Inflammatory macrophage (primary cell): ENCODE measurements around the gene MCF2L.
A peak's percentile ranks its signal among the peaks of the same experiment; 100 is the strongest.
"Not testable (repeated sequence)": the region's sequence is repeated elsewhere in the genome, so short reads cannot be mapped to it uniquely, and the experiment has no call there.

Experiments
- DNase-seq, 2 donors: peaks; one replicate each; pipeline ENCODE4 v3.0.0-alpha.2; 2020 to 2022
- total RNA-seq, 18 experiments: gene quantifications; one replicate each; lab custom pipeline; 2026; ENCODE audit warnings: mixed read lengths in 6 of 18, inconsistent platforms in 2 of 18; lab: John Stamatoyannopoulos, UW

The MCF2L gene, protein sequence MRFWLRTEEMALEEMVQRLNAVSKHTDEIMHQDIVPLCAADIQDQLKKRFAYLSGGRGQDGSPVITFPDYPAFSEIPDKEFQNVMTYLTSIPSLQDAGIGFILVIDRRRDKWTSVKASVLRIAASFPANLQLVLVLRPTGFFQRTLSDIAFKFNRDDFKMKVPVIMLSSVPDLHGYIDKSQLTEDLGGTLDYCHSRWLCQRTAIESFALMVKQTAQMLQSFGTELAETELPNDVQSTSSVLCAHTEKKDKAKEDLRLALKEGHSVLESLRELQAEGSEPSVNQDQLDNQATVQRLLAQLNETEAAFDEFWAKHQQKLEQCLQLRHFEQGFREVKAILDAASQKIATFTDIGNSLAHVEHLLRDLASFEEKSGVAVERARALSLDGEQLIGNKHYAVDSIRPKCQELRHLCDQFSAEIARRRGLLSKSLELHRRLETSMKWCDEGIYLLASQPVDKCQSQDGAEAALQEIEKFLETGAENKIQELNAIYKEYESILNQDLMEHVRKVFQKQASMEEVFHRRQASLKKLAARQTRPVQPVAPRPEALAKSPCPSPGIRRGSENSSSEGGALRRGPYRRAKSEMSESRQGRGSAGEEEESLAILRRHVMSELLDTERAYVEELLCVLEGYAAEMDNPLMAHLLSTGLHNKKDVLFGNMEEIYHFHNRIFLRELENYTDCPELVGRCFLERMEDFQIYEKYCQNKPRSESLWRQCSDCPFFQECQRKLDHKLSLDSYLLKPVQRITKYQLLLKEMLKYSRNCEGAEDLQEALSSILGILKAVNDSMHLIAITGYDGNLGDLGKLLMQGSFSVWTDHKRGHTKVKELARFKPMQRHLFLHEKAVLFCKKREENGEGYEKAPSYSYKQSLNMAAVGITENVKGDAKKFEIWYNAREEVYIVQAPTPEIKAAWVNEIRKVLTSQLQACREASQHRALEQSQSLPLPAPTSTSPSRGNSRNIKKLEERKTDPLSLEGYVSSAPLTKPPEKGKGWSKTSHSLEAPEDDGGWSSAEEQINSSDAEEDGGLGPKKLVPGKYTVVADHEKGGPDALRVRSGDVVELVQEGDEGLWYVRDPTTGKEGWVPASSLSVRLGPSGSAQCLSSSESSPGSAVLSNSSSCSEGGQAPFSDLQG
- 0.07 to 3.5 (median 0.34) reads per million in 18 experiments for total RNA-seq

DNA sequence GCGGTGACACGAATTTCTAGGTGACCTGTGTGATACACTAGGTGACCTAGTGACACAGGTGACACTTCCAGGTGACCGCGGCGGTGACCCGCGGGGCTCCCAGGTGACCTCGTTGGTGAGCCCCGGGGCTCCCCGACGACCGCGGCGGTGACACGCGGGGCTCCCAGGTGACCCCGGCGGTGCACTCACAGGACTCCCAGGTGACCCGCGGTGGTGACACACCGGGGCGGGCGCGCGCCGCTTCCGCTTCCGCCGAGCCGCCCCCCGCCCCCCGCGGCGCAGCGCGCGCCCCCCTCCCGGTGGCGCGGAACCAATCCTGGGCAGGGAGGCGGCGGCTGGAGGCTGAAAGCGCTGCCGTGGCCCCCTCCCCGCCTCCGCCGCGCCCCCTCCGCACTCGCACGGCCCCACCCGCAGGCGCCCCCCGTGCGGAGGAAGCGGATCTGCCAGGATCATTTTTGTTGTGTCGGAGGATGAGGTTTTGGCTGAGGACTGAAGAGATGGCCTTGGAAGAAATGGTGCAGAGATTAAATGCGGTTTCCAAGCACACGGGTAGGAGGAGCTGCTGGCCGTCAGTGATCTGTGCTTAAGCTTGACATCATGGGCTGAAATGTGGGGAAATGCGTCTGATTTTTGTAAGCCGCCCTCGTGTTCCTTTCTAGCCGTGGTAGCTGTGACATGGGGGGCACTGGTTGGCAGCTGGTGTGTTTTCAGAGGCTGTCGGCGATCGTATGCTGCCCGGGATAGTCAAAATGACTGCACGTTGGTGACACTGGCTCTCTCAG, at the start of gene MCF2L:
Gene MCF2L (plus strand): TSS at position 305 of the 782 bp plus-strand sequence. CDS start 166 bp downstream, at position 471.
- peak; percentile 20 to 61 for DNase-seq

DNA sequence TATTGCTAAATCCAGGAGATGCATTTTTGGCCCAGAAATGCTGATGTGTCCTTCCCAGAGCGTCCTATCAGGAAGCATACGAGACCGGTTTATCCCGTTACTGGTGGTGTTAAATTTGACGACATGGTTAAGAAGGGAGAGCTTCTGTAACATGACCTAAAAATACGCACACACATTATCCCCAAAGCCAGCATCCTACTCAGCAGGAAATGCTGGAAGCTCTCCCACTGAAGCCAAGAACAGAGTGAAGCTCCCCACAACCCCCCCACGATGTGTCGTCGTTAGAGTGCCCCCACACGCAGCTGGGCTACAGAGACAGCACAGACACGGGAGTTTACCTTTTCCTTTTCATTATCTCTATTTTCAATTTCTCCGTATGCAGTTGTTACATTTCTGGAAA, 45.1 kb upstream of the MCF2L start:
- DNase-seq, result no peak

DNA sequence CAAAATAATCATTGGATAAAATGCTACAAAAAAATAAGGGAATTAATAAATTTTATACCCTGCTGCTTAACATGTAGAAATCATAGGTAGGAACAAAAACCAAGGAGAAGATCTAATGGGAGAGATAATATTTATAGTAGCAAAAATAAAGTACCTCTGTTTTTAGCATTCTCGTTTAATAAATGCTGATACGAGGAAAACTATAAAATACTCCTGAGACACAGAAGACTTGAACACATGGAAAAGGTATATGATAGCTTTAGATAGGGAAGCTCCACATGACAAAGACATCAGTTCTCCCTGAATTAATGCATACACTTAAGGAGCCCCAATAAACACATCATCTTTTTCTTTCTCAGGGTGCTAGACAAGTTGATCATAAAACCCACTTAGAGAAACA, 44.6 kb upstream of the MCF2L start:
- DNase-seq, result no peak

DNA sequence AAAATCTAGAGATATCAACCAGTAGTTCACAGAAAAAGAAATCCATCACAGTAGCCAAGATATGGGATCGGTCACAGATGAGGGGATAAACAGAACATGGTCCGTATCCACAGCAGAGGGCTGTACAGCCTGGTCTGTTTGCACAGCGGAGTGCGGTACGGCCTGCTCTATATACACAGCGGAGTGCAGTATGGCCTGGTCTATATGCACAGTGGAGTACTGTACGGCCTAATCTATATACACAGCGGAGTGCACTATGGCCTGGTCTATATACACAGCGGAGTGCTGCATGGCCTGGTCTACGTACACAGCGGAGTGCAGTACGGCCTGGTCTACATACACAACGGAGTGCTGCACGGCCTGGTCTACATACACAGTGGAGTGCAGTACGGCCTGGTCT, 43.0 kb upstream of the MCF2L start:
- no peak for DNase-seq

DNA sequence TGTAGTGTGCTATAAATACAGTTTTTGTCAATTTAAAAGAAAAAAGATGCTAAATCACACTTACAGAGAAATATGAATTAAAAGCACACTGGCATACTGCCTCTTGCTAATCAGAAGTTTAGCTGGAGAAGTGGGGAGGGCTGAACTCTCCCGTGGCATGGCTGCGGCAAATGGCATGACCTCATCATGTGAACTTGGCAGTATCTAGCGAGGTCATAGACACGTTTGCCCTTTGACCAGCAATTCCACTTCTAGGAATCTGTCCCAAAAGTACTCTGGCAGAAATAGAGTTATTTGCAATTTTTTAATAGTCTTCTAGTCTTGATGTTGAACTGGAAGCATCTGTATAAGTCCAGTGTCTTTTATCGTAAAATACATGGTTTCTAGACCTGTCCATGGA, 42.0 kb upstream of the MCF2L start:
- DNase-seq, result no peak

DNA sequence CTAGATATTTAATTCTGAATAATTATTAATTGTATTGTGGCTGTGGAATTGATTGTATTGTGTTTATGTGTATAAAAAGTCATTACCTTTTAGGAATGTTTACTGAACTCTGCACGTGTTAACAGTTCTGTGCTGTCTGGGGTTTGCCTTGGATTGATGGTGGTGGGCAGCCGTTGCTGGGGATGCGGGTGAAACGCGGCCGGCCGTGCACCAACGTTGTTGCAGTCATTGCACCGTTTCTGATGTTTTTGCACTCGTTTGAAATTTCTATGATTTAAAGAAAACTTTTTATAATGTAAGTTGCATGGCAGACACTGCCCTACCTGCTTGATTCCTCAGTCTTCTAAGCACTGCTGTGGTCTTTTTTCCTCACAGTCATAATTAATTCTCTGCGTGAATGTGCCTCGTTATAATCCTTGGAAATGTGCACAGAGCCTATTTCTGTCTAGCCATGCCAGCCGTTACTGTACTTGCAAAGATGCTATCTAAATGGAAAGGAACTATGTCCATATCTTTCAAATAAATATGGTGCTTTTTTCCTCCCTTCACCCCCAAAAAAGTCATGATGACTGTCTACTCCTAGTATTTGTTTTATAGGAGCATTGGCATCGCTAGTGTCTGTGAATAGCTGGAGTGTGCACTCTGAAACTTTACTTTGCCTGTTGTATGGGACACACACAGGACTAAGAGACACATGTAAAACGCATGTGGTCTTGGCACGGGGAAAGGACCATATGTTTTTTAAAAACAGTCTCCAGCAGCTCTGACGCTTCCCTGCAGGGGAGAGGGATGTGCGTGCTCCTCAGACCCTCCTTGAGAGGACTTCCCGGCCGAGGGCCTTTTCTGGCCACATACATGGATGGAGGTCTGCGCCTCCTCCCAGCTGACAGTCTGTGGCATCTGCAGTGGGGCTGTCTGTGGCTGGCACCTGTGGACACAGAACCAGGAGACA, 40.7 kb upstream of the MCF2L start:
- no peak for DNase-seq

DNA sequence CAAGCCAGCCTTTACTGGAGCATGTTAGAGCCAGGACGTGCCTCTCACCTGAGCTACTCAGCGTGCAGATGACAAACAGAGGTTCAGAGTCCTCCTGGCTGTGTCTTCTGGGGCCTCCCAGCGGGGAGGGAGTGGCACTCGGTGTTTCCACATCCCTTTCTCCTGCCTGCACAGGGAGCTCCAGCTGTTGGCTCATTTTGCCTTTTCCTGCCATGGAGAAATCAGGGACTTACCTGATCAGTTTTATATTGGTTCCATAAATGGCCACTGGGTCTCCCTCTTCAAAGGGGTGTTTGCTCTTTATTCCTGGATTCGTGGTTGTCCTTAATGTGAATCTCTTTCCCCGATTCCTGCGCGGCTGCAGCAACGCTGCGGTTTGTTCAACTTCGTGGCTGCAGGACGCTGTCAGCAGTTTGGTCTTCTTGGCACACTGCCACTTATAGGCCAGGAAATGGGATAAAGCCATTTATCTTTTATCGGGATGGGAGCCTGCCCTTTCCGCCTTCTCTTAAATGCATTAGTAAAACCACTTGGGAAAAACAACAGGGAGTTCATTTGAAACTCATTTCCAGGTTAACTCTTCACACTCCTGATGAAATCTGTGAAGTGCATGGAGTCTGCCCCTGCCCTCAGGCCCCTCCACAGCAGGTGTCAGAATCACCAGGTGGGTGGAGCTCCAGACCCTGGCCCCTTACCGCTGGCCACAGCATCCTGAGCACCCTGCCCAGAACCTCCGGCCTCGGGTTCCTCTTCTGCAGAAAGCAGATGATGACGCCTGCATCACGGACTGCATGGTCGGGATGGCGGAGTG, 39.8 kb upstream of the MCF2L start:
- peak; percentile 11 to 63 for DNase-seq

DNA sequence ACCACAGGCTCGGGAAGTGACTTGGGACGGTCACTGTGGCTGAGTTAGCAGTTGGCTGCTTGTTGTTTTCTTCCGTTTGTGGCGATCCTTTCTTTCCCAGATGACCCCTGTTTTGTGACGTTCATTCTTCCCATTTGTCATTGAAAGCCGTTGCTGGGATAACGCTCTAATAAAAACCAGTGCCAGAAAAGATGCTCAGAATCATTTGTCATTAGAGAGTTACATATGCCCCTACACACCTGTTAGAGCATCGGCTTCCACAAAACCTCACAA, 39.3 kb upstream of the MCF2L start:
- no peak for DNase-seq

DNA sequence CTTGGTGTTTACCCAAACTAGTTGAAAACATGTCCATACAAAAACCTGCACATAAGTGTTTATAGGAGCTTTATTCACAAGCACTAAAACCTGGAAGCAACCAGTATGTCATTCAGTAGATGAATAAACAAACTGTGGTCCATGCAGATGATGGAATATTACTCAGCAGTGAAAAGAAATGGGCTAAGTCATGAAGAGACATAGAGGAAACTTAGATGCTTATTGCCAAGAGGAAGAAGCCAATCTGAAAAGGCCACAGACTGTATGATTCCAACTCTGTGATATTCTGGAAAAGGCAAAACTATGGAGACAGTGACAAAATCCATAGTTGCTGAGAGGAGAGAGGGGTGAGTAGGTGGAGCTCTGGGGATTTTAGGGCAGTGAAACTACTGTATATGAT, 38.8 kb upstream of the MCF2L start:
- DNase-seq, result no peak

DNA sequence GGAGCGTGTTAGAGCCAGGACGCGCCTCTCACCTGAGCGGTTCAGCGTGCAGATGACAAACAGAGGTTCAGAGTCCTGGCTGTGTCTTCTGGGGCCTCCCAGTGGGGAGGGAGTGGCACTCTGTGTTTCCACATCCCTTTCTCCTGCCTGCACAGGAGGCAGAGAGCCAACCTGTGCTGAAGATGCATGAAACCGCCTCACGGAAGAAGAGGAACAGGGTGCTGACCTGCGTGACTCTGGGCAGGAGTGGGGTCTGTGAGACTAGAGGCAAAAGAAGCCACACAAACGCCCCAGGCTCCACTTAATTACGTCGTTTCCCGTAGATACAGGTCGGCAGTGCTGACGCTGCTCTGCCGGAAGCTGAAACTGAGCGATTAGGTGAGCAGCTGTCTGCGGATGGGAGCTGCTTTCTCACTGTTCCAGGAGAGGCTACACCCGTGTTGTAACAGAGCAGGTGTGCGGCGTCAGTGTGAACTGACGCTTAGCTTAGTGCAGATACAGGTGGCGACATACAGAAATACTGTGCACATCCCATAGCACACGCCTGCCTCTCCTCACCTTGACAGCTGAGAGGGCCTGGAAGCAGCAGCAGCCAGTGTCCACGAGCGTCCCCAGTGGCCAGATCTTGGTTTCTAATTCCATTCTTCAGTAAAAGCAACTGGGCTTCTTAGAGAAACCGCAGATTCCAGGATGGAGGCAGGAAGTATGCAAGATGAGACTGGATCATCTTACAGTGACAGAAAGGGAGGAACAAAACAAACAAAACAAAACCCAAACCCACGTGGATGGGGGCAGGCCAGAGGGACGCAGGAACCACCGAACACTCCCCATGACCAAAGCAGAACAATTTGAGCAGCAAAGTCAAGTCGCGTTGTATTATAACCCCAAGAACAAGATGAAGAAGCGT, 37.7 kb upstream of the MCF2L start:
- no peak for DNase-seq

DNA sequence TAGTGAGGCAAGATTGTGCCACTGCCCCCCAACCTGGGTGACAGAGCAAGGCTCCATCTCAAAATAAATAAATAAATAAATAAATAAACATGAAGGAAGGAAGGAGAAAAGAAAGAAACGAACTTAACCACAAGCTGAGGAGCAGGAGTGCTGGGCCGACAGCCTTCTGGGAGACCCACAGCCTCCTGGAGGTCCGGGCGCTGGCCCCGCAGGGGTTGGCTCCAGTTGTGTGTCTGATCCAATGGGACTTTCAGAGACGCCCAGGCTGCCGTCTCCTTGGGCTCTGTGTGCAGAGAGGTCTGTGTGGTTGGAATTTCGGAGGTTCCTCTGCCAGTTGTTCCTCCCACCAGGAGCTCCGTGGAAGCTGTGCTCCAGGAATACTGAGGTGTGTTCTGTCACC, 36.0 kb upstream of the MCF2L start:
- no peak for DNase-seq

DNA sequence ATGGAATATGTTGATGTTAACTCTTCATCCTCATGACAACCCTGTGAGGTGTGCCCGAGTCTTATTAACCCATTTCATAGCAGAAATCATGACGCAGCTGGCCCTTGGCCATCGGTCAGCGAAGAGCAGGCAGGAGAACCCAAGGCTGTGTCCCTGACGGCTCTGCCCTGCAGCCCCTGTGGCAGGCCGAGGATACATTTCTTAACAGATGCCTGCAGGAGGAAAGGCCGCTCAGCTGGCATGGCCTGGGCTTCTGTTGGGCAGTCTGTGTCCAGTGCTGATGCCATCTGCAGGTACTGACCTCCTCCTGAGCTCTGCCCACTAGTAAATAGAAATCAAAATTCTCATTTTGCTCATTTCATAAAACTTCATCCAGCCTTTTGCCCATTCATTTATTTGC, 35.4 kb upstream of the MCF2L start:
- no peak for DNase-seq

DNA sequence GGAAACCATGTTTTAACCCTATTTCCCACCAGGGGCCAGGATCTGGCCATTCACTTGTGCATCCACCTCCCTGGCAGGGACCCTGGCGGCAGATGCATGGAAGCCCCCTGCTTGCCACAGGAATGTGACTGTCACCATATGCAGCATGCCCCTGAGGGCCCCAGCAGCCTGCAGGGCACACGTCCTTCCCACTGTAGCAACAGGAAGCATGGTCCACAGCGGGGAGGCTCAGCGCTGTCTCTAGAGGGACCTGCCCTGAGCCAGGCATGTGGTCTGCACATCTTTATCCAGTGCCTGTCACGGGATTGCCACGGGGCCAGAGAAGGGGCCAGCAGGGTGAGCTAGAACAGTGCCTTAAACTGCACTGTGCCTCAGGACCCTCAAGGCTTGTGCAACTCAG, 34.9 kb upstream of the MCF2L start:
- DNase-seq, result no peak

DNA sequence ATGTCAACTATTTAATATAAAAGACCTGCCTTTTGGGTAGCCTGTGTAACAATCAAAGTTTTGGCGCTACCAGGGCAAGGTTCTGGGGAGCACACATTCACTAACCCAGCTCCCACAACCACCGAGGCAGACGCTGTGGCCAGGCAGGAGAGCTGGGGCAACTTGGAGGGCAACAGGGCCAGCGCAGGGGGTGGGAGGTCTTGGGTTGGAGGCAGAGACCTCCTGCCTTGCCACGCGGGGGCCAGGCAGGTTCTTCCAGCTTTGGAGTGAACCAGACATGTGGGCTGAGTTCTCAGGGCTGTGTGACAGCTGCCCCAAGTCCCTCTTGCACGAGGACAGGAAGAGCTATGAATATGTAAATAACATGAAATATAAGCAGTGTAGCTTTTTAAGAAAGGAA, 30.3 kb upstream of the MCF2L start:
- no peak for DNase-seq

DNA sequence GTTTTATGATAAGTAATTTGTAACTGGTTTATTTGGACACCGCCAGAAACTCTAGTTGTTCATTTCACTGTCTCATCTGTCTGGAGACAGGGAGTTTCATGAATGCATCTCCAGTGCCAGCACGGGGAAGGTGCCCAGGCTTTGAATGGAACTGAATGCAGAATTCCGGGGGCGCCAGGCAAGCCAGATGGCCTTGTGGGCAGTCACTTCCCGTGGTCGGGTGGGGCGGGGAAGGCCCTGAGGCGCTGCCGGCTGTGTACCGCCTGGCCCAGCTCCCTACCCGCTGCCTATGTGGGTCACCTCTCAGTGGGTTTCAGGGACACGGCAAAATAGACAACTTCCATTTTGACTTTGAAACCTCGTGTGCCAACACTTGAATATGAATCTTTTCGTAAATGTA, 28.8 kb upstream of the MCF2L start:
- peak in 1 of 2 donors; percentile 2 for DNase-seq

DNA sequence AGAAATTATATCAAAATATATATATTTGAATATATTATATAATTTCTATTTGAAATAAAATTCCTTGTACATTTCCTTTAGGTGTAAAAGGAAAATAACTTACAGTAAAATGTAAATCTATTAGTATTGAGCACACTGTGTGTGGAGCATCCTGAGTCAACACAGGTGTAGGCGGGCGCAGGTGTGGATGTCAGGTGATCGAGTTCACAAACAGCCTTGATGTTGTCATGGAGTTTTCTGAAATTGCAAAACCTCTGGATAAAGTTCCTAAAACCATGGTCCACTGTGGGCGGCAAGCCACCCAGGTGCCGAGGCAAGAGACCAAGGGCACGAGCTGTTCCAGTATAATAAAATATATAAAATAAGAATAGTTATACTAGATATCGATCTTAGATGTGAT, 27.7 kb upstream of the MCF2L start:
- DNase-seq, result no peak

DNA sequence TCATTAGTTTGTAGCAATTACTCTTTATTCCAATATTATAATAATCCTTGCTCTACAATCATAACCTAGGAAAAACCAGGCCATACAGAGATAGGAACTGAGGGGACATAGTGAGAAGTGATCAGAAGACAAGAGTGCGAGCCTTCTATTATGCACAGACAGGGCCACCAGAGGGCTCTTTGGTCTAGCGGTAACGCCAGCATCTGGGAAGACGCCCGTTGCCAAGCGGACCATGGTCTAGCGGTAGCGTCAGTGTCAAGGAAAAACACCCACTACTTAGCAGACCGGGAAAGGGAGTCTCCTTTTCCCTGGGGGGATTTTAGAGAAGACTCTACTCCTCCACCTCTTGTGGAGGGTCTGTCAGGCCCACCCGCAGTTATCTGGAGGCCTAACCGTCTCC, 27.2 kb upstream of the MCF2L start:
- DNase-seq, result not testable (repeated sequence)

DNA sequence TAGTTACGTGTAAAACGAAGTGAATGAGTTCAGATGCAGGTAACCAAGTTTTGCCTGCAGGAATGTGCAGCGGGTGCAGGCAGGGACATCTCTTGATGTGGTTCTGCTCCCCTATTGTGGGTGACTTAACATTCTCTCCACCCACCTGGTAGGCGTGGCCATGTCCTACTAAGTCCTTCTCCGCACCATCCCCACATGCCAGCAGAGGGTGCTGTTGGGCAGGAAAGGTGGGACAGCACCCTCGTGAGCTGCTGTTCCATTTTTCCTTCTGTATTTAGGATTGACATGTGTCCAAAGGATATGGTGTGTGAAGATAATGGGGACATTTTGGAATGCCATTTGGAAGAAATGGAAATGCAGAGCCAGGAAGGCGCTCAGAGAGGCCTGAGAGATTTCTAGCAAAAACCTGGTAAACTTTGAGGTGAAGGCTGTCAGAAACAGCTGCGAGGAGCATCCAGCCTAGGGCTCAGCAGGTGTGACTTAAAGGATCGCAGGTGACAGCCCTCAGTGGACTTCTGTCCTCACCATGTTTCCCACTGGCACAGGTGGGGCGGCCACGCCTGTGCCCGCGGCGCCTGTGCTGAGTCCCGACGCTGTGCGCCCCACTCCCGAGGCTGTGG, 26.2 kb upstream of the MCF2L start:
- DNase-seq, result peak; percentile 94 to 97
